GM12892 (cell line): ENCODE data around the gene OR10J1.

ENCODE experiments used
- POLR2A ChIP-seq: IDR thresholded peaks from 2 replicates; pipeline ENCODE4 v1.6.1; 2011; ENCODE audit warnings: low read depth, low read length, control low read depth
- POLR2AphosphoS5 ChIP-seq: IDR thresholded peaks from 2 replicates; pipeline ENCODE4 v1.6.1; 2011; ENCODE audit warnings: low read depth, low read length, control low read depth

DNA sequence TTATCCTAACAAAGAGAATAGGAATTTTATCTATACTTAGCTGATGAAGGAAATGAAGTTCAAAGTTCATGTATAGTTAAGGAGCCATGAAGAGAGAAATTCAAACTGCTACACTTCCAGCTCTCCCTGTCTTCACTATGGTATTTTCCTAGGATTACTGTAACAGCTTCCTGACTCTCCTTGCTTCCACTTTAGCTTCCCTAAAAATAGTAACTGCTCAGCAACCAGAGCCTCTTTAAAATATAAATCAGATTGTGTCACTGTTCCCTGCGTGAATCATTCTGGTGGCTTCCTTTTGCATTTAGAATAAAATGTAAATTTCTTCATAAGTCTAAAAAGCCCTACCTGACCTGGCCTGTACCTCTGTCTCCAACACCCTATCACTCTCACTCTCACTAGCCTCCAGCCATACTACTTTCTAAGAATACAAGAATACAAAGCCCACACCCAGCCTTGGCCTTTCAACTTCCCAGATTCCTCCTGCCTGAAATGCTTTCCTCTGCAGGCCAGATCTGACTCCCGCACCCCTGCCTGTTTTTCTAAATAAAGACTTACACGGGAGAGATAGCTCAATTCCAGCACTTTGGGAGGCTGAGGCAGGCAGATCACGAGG is 30.5 kb downstream of the OR10J1 start:
- TF ChIP-seq POLR2A, result no peak
- TF ChIP-seq POLR2AphosphoS5, result no peak
